ENCODE results near the gene FLCN.

FLCN gene

GRCh38 chr17:17164156-17164555 lies 72.8 kb downstream of the FLCN start:
- no peak for DNase-seq
